H54 (cell line): ENCODE data around the gene ESRRA.

Experiments
- DNase-seq: peaks from one replicate; pipeline ENCODE4 v3.0.0; 2011; ENCODE audit warnings: low spot score, mixed read lengths; ENCODE audit not compliant: insufficient read length
- FAIRE-seq: peaks from 3 replicates; lab custom pipeline; 2011; peaks lifted over from hg19 to GRCh38; lab: Jason Lieb, UNC
- POLR2A ChIP-seq: IDR thresholded peaks from 2 replicates; pipeline ENCODE4 v1.6.1; 2011; ENCODE audit warnings: low read depth, mild to moderate bottlenecking, low read length

The ESRRA gene

DNA sequence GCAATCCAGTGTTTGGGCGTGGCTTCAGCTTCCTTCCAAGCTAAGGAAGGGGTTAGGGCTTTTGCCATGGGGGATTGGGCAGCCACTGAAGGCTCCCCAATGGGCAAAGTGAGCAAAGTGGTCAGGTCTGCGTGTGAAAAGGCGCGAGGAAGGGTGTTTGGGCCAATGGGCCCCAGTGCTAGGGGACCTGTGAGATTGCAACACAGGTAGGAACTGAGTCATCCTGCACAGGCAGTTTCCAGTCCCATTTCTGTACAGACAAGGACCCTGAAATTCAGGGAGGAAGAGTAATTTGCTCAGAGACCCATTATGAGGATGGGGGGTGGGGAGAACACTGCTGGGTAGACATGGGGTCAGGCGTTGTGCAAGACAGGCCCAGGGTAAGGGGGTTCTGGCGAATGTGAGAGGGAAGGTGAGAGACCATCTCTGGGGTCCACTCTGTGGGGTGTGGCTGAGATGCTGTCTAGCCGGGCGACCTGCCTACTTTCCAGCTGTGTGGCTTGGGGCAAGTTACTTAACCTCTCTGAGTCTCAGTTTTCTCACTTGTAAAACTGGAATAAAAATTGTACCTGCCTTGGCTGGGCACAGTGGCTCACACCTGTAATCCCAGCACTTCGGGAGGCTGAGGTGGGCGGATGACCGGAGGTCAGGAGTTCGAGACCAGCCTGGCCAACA lies 42.0 kb downstream of the ESRRA start:
- DNase-seq (no peak), FAIRE-seq (no peak)
- no peak for TF ChIP-seq POLR2A

GRCh38 chr11:64348383-64349024 lies 43.2 kb downstream of the ESRRA start:
- no peak for TF ChIP-seq POLR2A
- FAIRE-seq (no peak), DNase-seq (no peak)

GRCh38 chr11:64349025-64349387 lies 43.7 kb downstream of the ESRRA start:
- TF ChIP-seq POLR2A, result no peak
- no peak for FAIRE-seq
- DNase-seq, result no peak

DNA sequence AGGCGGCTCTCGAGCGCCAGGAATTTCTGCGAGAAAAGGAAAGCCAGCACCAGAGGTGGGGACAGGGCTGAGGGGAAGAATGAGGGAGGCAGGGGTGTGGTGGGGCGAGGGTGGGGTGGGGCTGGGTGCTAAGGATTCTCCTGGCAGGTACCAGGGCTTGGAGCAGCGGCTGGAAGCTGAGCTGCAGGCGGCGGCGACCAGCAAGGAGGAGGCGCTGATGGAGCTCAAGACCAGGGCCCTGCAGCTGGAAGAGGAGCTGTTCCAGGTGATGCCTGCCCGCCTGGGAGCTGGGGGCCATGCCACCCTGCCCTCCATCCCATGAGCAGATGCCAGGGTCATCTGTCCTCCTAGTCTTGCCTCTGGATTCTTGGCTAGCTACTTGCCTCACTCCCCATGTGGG lies 44.1 kb downstream of the ESRRA start:
- DNase-seq, result no peak
- TF ChIP-seq POLR2A, result no peak
- no peak for FAIRE-seq

- DNase-seq, result no peak
- no peak for FAIRE-seq
- no peak for TF ChIP-seq POLR2A
Measured at GRCh38 chr11:64351136-64351631, 45.9 kb downstream of the ESRRA start.

- TF ChIP-seq POLR2A, result no peak
- DNase-seq (no peak), FAIRE-seq (no peak)
Measured at GRCh38 chr11:64352099-64352994, 47.0 kb downstream of the ESRRA start.

- DNase-seq (no peak), FAIRE-seq (no peak)
Measured at GRCh38 chr11:64352995-64353714, 47.8 kb downstream of the ESRRA start.

DNA sequence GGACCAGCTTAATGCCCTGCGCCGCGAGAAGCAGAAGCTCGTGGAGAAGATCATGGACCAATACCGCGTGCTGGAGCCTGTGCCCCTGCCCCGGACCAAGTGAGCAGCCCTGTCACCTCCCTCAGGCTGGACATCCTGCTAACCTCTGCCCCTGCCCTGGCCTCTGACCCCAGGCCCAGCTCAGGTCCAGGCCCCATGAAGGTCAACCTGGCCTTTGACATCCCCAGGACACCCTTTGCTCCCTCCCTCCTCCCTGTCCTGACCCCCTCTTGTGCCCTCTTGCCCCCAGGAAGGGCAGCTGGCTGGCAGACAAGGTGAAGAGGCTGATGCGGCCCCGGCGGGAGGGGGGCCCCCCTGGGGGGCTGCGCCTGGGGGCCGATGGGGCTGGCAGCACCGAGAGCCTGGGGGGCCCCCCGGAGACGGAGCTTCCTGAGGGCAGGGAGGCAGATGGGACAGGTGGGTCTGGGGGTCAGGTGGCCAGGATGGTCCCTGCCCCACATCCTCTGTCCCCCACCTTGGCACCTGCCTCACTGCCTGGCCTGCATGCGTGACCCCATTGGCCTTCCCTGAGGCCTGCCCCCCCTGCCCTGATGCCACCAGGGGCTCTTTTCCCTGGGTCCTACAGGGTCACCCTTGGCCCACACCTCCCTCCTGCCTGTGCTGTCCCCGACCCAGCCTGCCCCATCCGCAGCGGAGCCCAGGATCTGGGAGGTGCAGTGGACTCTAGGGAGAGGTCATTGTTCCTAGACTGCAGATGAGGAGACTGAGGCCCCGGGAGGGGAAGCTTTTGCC lies 48.6 kb downstream of the ESRRA start:
- DNase-seq, result no peak
- FAIRE-seq, result no peak
- no peak for TF ChIP-seq POLR2A

More at GRCh38 chr11:64352995-64353714, 47.8 kb downstream of the ESRRA start:
- no peak for TF ChIP-seq POLR2A

GRCh38 chr11:64355078-64355940 lies 50.0 kb downstream of the ESRRA start:
- TF ChIP-seq POLR2A, result no peak
- peak; percentile 94 for DNase-seq
- no peak for FAIRE-seq

- no peak for TF ChIP-seq POLR2A
- DNase-seq (peak; percentile 85), FAIRE-seq (no peak)
Measured at GRCh38 chr11:64356498-64357411, 51.4 kb downstream of the ESRRA start.

DNA sequence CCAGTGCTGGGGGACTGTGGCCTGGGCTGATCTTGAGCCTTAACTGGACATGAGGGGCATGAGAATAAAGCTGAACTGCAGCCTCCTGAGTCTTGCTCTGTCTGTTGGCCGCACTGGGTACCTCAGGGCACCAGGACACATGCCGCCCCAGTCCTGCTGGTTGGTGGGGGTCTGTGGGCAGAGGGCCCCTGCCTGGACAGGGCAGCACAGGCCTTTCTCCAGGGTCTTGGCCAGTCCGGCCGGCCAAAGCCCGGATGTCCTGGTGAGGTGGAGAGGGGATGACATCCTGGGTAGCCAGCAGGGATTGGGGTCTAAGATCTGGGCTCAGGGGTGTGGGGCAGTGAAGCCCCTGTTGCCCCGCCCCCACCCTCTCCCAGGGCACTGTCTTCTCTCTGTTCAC lies 52.1 kb downstream of the ESRRA start:
- TF ChIP-seq POLR2A, result no peak
- no peak for FAIRE-seq
- DNase-seq, result no peak
